HG02938 (cell line): ENCODE data around the gene GMPPB.
"Not testable (repeated sequence)": the region's sequence is repeated elsewhere in the genome, so short reads cannot be mapped to it uniquely, and the experiment has no call there.

Experiments
- ATAC-seq: cut with Tn5 transposase; IDR thresholded peaks from one replicate; pipeline ENCODE4 v1.9.1; 2021; ENCODE audit warnings: mild to moderate bottlenecking, moderate library complexity; ENCODE audit not compliant: unreplicated experiment

The GMPPB gene

GRCh38 chr3:49714728-49715550, 8.8 kb downstream of the GMPPB start:
- no peak for ATAC-seq

- no peak for ATAC-seq
Observed at GRCh38 chr3:49713336-49714105, 10.2 kb downstream of the GMPPB start.

- ATAC-seq, result no peak
Observed at GRCh38 chr3:49712631-49713317, 11.0 kb downstream of the GMPPB start.

GRCh38 chr3:49712166-49712565, 11.6 kb downstream of the GMPPB start:
- ATAC-seq, result no peak

- ATAC-seq, result no peak
Observed at GRCh38 chr3:49711489-49711888, 12.3 kb downstream of the GMPPB start.

GRCh38 chr3:49709852-49710251, 13.9 kb downstream of the GMPPB start:
- no peak for ATAC-seq

GRCh38 chr3:49707113-49707480, 16.7 kb downstream of the GMPPB start:
- no peak for ATAC-seq

GRCh38 chr3:49706456-49707112, 17.2 kb downstream of the GMPPB start:
- no peak for ATAC-seq

GRCh38 chr3:49705390-49705960, 18.3 kb downstream of the GMPPB start:
- ATAC-seq, result no peak

GRCh38 chr3:49704629-49705028, 19.1 kb downstream of the GMPPB start:
- no peak for ATAC-seq

- no peak for ATAC-seq
Observed at GRCh38 chr3:49703956-49704355, 19.8 kb downstream of the GMPPB start.

- ATAC-seq, result no peak
Observed at GRCh38 chr3:49703443-49703927, 20.3 kb downstream of the GMPPB start.

- ATAC-seq, result no peak
Observed at GRCh38 chr3:49702672-49703071, 21.1 kb downstream of the GMPPB start.

GRCh38 chr3:49701388-49702077, 22.2 kb downstream of the GMPPB start:
- ATAC-seq, result no peak

- ATAC-seq, result no peak
Observed at GRCh38 chr3:49700453-49701128, 23.2 kb downstream of the GMPPB start.

- ATAC-seq, result no peak
Observed at GRCh38 chr3:49700014-49700413, 23.7 kb downstream of the GMPPB start.

- no peak for ATAC-seq
Observed at GRCh38 chr3:49699281-49699979, 24.3 kb downstream of the GMPPB start.

GRCh38 chr3:49695350-49696015, 28.3 kb downstream of the GMPPB start:
- not testable (repeated sequence) for ATAC-seq
